GM21390 (cell line): ENCODE results near the gene NBPF11.
"Not testable (repeated sequence)": the region's sequence is repeated elsewhere in the genome, so short reads cannot be mapped to it uniquely, and the experiment has no call there.

Experiments
- ATAC-seq: cut with Tn5 transposase; IDR thresholded peaks from one replicate; pipeline ENCODE4 v1.9.1; 2021; ENCODE audit not compliant: unreplicated experiment

Gene NBPF11

DNA sequence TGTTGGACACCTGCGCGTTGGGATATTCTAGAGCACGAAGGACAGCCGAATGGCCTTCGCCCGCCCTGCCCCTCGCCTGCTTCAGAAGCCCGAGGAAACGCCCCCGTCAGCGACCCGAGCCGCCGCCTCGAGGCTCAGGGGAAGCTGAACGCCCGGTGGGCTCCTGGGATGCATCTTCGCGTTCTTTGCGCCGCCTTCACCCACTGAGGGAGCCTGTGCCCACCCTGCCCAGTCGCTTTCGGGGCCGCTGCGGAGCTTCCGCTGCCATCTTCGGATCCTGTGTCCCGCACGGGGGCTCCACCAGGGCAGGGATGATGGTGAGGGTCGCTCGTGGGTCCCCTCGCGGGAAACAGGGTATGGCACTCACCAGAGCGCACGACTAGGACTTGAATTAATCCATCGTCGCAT lies 91.8 kb downstream of the NBPF11 start:
- ATAC-seq: not testable (repeated sequence)

- ATAC-seq: not testable (repeated sequence)
Observed at GRCh38 chr1:148057384-148057783, 94.7 kb downstream of the NBPF11 start.
